HG03159 (cell line): ENCODE results near the gene NEDD4.
"Not testable (repeated sequence)": the region's sequence is repeated elsewhere in the genome, so short reads cannot be mapped to it uniquely, and the experiment has no call there.

ENCODE experiments used
- ATAC-seq: cut with Tn5 transposase; IDR thresholded peaks from one replicate; pipeline ENCODE4 v1.9.1; 2021; ENCODE audit warnings: mild to moderate bottlenecking, moderate library complexity; ENCODE audit not compliant: unreplicated experiment

Gene NEDD4

DNA sequence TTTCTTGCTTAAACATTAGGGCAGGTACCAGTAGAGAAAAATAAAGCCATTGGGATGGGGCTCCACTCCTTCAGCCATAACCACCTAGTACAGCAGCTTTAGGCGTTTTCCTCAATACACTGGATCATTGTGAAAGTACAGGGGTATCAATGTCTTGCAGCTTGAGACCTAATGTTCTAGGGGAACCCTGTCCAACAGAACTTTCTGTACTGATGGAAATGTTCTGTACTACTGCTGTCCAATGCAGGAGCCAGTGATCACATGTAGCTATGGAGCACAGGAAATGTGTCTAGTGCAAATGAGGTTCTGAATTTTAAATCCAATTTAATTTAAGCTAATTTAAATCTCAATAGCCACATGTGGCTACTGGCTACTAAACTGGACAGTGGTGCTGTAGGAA lies 93.9 kb downstream of the NEDD4 start:
- ATAC-seq: no peak

DNA sequence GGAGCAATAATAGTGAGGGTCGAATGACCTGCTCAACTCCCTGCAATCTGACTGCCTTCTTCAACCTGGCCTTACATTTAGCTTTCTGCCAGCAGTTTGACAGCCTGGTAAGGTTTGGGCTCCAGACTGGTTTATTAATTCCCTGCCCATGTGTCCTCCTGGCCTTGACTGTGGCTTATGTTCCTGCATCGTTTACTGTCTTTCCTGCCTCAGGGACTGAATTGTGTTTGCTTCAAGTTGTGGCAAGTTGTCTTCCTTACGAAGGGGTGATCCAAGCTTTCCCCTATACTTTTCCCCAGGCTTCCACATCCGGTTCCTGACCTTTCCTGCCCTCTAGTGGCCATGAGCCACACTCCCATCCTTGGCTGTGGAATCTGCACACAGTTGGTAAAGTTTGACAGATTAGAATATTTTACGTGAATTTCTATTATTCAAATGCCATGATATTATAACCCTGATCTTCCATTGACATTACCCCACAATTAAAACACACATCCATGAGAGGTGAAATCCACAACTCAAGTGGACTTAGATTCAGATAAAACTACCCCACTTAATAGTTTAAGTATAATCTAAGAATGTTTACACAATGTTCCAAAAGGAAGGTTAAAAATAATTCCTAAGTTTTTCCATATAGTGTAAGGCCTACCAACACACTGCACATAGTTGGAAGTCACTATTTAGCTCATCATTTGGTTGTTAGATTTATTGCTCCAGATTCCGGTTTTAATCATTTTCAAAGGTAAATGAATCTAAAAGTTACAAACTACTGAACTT lies 95.7 kb downstream of the NEDD4 start:
- peak; percentile 57 for ATAC-seq

DNA sequence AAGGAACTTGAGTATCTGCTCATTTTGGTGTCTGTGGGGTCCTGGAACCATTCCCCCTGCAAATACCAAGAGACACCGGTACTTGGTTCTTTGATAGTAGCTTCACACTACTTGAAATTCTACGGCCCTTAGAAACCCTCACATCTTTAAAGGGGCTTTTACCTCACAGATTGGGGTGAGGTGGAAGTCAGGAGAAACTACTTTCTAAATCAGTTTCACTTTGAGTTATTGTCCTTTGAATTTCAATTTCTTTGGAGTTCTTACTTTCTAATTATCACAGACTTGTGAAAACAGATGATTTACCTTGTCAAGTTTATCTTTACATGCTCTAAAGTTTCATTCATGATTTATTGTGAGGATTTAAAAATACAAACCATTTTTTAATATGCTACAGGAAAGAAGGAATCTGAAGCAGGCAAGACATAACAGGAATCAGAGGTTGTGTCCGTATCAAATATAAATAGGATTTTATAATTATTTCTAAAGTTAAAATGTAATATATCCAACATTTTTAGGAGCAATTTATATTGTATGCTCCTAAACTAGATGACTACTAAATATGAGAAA lies 98.9 kb downstream of the NEDD4 start:
- ATAC-seq: no peak

DNA sequence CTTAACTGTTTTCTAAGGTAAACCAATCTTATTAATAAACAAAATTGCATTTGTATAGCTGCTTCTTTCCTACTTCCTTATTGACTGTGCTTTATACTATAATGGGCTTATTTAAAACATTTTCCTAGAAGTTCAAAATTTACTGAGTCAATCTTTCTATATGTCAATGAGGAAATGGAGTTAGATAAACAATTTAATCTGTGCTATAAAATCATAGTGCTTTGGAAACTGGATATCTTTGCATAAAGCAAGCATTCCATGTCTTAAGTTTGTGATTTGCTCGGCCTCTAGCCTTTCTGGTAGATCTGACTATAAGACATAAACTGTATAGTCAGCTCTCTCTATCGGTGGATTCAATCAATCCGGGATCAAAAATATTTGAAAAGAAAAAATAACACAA lies 99.6 kb downstream of the NEDD4 start:
- no peak for ATAC-seq

DNA sequence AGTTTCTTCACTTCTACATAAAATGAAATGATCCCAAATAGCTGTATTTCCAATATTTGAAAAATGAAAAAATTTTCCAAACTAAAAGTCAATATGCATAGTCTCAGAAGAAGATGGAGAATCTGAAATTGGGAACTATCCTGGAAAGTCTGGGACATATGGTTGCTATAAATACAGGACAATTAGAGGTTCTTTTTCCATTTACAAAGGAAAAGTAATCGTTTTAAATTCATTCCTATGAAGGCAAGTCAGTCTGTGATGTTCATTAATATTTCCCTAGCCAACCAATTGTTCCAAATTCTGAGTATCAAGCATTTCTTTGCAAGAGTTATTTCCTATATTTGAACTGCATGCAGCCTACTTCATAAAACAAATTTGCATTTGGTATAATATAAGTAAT lies 102.2 kb downstream of the NEDD4 start:
- ATAC-seq: no peak

DNA sequence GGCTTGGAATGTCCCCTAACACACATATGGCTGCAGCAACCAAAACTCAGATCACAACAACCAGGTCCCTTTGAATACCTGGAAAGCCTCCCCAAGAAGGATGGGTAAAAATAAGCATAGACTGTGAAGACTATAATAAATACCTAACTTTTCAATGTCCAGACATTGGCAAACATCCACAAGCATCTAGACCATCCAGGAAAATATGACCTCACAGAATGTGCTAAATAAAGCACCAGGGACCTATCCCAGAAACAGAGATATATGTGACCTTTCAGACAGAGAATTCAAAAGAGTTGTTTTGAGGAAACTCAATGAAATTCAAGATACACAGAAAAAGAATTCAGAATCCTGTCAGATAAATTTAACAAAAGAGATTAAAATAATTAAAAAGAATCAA lies 109.2 kb downstream of the NEDD4 start:
- ATAC-seq: no peak

DNA sequence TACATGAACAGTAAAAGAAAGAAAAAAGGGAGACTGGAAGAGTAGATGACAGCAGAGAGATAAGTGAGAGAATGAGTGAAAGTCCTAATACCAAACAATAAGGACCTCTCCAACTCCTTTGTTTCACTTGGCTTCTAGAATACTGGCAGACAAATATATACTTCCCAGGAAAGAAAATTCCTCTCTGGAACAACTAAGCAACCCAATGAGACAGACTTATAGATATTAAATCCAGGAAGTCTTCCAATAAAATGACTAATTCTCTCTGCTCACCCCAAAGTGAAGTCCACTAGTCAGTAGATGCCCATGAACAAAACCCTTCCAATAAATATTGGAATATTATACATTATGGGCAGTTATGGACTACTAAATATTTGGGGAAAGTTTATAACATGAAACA lies 114.2 kb downstream of the NEDD4 start:
- no peak for ATAC-seq

DNA sequence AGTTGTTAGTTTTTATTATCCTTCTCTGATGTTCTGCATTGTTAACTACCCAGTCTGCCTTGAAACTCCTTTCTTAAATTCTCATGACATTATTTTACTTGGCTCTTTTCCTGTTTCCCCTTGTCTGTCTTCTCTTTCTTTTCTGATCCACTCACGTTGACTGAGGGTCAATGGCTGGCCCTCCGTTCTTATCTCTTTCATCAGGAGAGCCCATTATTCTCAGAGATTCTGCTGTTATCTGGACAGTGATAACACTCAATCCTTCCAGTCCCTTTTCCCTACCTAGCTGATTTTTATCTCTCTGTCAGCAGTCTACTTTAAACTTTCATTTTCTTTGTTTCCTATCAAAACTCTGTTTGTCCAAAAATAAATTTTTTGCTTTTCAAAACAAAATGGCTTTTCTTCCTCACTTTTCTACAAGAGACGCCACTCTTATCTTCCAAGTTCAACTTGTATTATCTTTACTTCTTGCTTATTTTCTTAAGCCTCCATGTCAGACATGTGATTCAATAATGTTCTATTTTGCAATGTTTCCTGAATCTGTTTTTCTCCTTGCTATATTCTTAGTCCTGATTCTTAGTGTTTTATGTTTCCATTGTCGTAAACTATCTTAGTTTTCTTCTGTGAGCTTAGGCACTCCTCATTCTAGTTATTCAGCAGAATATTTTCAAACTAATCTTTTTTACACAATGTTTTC lies 120.2 kb downstream of the NEDD4 start:
- ATAC-seq: no peak

DNA sequence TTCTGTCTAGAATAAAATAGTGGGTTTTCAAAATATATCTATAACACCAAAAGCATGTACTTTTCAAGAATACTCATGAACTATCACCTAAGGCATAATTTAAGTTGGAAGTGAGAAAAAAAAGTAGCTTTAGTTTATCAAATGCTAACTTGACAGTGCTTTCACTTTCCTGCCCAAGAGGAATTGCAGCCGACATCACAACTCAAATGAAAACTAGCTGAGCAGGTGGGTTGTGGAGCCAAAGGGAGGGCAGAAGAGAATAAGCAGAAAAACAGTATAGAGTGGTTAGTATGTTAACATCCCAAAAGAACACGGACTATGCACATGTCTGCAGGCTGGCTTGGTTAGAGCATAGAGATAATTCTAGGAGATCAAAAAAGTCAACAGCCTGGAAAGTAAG lies 120.9 kb downstream of the NEDD4 start:
- no peak for ATAC-seq

DNA sequence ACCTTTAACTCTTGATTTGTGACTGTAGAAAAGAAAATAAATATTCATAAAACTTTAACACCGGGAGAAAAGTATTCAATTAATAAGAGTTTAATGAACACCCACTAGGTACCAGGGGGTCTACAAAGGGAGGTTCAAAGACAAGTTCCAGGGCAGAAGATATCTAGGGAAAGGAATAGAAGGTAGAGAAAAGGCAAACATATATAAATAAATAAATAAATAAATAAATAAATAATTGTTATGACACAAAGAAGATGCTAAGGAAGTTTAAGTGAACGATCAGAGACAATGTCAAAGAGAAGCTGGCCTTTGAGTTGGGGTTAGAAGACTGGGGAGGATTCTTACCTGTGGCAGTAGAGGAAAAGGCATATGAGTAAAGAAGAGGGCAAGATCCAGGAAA lies 123.8 kb downstream of the NEDD4 start:
- ATAC-seq: no peak

DNA sequence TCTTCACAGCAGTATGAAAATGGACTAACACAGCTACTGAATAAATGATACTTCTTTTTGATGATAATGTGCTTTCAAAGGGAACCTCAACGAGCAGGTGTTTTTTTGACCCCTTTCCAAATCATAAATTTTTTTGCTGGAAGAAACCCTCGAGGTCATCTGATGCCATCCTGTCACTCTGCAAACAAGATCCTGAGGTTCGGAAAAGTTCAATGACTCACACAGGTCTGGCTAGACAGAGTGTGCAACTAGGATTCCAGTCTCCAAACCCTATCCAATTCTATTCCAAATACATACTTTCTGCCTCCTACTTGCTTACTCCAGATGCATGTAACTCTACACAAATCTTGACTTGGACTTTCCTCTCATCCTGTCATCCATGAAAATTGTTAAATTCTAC lies 124.7 kb downstream of the NEDD4 start:
- no peak for ATAC-seq

DNA sequence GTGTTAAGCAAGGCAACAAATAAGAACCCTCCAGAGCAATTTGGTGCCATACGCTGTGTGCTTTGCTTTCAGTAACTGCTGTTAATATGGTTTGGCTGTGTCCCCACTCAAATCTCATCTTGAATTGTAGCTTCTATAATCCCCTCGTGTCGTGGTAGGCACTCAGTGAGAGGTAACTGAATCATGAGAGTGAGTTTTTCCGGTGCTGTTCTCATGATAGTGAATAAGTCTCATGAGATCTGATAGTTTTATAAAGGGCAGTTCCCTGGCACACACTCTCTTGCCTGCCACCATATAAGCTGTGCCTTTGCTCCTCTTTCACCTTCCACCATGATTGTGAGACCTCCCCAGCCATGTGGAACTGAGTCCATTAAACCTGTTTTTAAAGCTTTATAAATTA lies 125.1 kb downstream of the NEDD4 start:
- ATAC-seq: not testable (repeated sequence)

DNA sequence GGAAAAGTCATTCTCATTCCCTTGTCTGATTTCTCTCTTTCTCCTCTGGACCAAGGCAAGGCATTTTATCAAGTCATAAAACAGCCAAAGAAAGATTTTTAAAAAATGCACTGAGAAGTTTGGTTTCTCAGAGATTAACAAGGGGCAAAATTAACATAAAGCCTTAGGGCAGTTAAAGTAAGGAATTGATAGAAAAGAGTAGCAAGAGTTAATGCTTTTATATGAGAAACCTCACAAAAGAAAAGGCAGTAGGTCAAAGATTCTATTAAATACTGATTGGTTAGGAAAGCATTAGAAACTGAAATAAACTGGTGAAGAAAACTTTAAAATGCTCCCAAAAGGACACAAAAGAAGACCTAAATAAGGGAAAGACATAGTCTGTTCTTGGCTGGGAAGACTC lies 129.5 kb downstream of the NEDD4 start:
- no peak for ATAC-seq

DNA sequence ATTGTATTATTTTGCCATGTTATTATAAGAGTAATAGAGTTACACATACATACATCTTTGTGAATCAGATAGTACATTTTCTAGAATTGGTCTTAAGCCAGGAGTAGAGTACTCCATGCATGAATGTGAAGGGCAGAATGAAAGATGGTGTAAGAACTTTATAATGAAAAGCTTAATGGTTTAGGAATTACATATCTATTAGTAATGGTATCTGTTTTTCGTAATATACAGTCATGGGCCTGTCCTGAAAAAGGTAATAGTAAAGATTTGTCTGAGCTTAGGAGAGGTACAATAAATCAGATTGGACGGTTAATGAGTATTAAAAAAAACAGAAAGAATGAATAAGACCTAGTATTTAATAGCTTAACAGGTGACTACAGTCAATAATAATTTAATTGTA lies 132.3 kb downstream of the NEDD4 start:
- no peak for ATAC-seq

DNA sequence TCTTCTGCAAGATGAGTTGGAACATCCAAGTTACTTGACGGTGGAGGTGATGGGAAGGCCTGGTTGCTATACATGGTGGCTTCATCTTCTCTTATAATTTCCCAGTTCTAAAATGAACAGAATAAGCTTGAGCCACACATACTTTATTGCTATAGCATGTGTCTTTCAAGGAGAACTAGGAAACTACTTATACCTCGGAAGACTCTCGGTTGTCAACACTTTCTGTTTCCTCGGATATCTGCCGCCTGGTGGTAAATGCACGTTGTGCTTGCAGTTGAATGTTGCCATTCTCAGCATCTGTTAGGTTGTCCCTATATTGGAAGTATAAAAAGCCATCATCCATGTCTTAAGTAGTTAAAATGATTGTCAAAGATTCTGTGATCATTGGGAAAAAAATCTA lies 132.9 kb downstream of the NEDD4 start:
- no peak for ATAC-seq

DNA sequence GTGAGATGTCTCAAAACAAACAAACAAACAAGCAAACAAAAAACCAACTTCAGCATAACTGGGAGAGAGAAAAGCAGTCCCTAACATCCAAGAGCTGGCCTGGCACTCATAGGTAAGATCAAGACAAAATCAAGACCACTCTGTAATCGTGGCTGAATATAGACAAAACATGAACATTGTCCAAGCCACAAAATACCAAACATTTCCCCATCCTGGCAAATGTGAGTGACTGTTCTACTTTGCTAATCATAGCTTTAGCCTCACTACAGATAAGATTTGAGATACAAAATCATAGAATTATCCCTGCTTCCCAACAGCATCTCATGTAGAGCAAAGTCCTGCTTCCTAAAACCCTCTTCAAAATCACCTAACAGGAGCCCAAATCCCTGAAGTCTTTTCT lies 133.7 kb downstream of the NEDD4 start:
- no peak for ATAC-seq

DNA sequence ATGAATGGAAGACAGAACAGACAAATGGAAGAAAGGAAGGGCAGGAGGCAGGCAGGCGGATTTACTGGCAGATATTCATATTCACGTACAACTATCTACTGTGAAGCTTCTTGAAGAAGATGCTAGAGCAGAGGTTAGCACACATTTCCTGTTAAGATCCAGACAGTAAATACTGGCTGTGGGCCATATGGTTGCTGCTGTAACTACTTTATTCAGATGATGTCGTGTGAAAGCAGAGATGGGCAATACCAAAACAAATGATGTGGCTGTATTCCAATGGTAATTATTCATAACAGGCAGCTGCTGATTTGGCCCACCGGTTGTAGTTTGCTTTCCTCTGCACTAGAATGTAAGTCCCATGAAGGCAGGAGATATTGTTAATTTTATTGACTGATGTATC lies 134.8 kb downstream of the NEDD4 start:
- ATAC-seq: no peak

DNA sequence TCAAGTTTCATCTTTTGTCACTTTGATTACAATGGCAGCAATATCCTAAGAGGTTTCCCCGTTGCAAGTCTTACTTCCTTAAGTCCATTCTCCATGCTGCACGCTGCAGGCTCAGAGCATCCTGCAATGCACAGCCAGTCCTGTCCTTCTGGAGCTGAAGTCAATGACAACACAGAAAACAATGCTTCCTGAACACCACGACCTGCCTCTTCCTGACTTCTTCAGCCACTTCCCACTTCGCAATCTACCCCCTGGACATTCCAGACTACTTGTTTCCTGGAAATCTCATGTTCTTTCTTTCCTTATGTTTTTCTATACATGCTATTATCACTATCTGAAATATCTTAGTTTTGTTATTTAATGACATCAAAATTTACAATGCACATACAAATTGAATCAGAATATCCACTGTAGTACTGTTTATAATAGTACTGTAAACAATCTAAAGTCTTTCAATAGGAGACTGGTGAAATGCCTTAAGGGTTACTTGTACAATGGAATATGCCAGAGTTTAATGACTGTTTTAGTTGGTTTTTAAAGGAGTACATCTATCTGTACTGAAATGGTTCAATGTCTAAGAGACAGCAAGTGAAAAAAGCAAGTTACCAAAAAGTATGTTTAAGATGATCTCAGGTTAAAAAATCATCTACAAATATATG lies 136.8 kb downstream of the NEDD4 start:
- no peak for ATAC-seq

DNA sequence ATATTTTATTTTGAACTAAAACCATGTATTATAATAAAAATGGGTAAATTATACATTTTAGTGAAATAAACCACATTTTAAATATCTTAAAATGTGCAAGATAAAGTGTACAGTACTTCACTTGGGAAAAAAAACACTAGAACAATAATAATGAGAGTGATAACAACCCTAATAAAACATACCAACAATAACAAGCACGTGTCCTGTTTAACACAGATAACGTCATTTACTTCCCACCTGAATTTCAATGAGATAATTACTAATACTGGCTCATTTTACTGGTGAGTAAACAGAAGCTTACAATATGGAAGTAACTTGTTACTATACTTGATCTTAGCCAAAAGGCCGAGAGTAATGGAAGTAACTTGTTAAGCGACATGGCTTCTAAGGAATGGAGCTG lies 140.3 kb downstream of the NEDD4 start:
- ATAC-seq: no peak

DNA sequence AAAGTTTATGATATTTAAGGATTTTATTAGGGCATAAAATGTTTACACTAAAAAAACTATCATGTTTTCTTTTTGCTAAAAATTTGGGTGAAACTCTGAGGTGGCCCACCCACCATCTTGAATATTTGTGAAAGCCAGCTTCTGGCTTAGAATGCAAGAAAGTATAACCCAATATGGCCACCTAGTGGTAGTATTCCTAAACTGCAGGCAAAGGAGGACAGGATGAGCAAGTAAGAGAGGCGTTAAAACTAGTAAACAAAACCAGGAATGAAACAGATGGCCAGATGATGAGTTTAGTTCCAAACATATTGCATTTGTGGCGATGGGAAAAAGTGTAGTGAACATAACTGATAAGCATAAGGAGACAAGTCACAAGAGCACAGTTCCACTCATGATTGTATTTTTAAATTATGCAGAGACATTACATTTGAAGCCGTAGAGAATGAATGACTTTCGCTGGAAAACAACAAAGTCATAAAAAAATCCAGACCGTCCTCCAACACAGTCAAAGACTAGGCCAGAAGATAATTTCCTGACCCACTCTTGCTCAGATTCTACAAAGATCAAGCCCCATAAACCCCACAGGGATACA lies 147.2 kb downstream of the NEDD4 start:
- ATAC-seq: no peak

DNA sequence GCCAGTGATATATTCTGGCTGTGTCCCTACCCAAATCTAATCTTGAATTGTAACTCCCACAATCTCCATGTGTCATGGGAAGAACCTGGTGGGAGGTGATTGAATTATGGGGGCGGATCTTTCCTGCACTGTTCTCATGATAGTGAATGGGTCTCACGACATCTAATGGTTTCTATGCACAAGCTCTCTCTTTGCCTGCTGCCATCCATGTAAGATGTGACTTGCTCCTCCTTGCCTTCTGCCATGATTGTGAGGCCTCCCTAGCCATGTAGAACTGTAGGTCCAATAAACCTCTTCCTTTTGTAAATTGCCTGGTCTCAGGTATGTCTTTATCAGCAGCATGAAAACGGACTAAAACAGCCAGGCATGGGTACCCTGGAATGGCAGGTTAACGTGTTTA lies 150.5 kb downstream of the NEDD4 start:
- not testable (repeated sequence) for ATAC-seq
